A673 (cell line): ENCODE results near the gene BLCAP. TPM values are rescaled to one million over a fixed set of nuclear protein-coding genes. Genes with fewer than 3 reads are reported as not detected.

ENCODE experiments used
- BruUV-seq: library from RNA; stranded (reverse); fragments of 400-500 nt; replicated peaks from 2 replicates; lab custom pipeline; 2021; lab: Mats Ljungman, UMichigan
- CTCF ChIA-PET: fragments of 300-600 bp; sonication (Branson Sonifier 250); formaldehyde crosslinking; loops from one replicate; lab custom pipeline; 2022; ENCODE audit warnings: antibody characterized with exemption; lab: Charles Lee
- POLR2A ChIA-PET: fragments of 300-600 bp; sonication (Branson Sonifier 250); formaldehyde crosslinking; loops from one replicate; lab custom pipeline; 2022; ENCODE audit warnings: antibody characterized with exemption; ENCODE audit not compliant: low non-redundant PET; lab: Charles Lee
- DNase-seq: peaks from one replicate; pipeline ENCODE4 v3.0.0-alpha.2; 2015; ENCODE audit warnings: low spot score
- H3K27ac ChIP-seq: fragments of 200-600 bp; sonication (generic); 2 replicates; pipeline ENCODE4 v1.5.1; 2016; ENCODE audit warnings: mixed run types, low read depth, mild to moderate bottlenecking, mixed read lengths, antibody characterized with exemption, low read length; ENCODE audit not compliant: poor library complexity, severe bottlenecking
- H3K27me3 ChIP-seq: fragments of 200-600 bp; sonication (generic); replicated peaks from 2 replicates; pipeline ENCODE4 v1.6.1; 2017; ENCODE audit warnings: mixed run types, low read depth, mild to moderate bottlenecking, mixed read lengths, antibody characterized with exemption, low read length; ENCODE audit not compliant: insufficient read depth, poor library complexity
- H3K36me3 ChIP-seq: fragments of 200-600 bp; sonication (generic); 2 replicates; pipeline ENCODE4 v1.6.1; 2016; ENCODE audit warnings: mixed run types, mild to moderate bottlenecking, mixed read lengths, antibody characterized with exemption, low read length; ENCODE audit not compliant: insufficient read depth, poor library complexity, severe bottlenecking
- H3K4me1 ChIP-seq: fragments of 200-600 bp; sonication (generic); 2 replicates; pipeline ENCODE4 v1.6.1; 2017; ENCODE audit warnings: mixed run types, mild to moderate bottlenecking, mixed read lengths, antibody characterized with exemption, low read length; ENCODE audit not compliant: insufficient read depth, poor library complexity, severe bottlenecking
- H3K4me3 ChIP-seq: fragments of 200-600 bp; sonication (generic); 2 replicates; pipeline ENCODE4 v1.5.1; 2016; ENCODE audit warnings: low read depth, mixed run types, mild to moderate bottlenecking, mixed read lengths, low read length; ENCODE audit not compliant: poor library complexity, severe bottlenecking
- H3K9me3 ChIP-seq: fragments of 200-600 bp; sonication (generic); 2 replicates; pipeline ENCODE4 v1.6.1; 2016; ENCODE audit warnings: mixed run types, low read depth, mild to moderate bottlenecking, mixed read lengths, antibody characterized with exemption, low read length; ENCODE audit not compliant: poor library complexity, severe bottlenecking
- EZH2 ChIP-seq: fragments of 200-600 bp; sonication (generic); IDR thresholded peaks from 2 replicates; pipeline ENCODE4 v1.6.1; 2017; ENCODE audit warnings: borderline replicate concordance, low read depth, mild to moderate bottlenecking, mixed read lengths, antibody characterized with exemption, low read length; ENCODE audit not compliant: poor library complexity, severe bottlenecking
- intact Hi-C: fragments of 100-400 bp; cut with micrococcal nuclease; formaldehyde crosslinking; loops from one replicate; pipeline ENCODE4 v1.10.0; 2022; ENCODE audit not compliant: unreplicated experiment
- total RNA-seq: library from RNA; stranded (reverse); gene quantifications from 2 replicates; pipeline ENCODE4 v1.2.3, GENCODE V29; 2021
- TF ChIP-seq, protein P1 (sequence below): fragments of 300-800, 200-600 bp; sonication (generic); conservative IDR thresholded peaks from 2 replicates; pipeline ENCODE4 v1.5.1; 2017; ENCODE audit warnings: low read depth, mild to moderate bottlenecking, antibody characterized with exemption, low read length, moderate library complexity, mixed read lengths

BLCAP gene
- total RNA-seq, 1 experiment from 2014 or later, result 39.9 TPM

DNA sequence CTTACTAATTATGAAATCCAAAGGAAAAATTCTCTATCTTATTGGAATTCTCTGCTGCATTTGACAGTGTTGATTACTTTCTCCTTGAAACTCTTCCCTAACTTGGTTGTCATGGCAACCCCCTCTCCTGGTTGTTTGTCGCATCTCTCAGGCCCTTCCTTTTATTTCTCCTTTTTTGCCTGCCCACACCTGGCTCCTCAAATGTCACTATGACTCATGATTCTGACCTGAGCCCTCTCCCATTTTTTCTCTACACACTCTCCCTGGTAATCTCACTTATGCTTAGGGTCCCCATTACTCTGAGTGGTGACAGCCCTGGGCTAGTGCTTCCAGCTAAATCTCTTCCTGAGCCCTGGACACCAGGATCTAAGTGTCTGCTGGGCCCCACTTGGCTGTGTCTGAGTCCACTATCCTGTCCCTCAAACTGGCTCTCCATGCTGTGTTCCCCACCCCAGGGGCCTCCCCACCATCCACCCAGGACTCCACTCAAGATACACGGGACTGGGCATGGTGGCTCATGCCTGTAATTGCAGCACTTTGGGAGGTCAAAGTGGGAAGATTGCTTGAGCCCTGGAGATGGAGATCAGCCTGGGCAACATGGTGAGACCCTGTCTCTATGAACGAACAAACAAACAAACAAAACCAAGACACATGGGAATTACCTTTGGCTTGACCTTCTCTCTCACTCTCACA lies 23.1 kb downstream of the BLCAP start:
- no peak for TF ChIP-seq EZH2
- TF ChIP-seq, protein P1, sequence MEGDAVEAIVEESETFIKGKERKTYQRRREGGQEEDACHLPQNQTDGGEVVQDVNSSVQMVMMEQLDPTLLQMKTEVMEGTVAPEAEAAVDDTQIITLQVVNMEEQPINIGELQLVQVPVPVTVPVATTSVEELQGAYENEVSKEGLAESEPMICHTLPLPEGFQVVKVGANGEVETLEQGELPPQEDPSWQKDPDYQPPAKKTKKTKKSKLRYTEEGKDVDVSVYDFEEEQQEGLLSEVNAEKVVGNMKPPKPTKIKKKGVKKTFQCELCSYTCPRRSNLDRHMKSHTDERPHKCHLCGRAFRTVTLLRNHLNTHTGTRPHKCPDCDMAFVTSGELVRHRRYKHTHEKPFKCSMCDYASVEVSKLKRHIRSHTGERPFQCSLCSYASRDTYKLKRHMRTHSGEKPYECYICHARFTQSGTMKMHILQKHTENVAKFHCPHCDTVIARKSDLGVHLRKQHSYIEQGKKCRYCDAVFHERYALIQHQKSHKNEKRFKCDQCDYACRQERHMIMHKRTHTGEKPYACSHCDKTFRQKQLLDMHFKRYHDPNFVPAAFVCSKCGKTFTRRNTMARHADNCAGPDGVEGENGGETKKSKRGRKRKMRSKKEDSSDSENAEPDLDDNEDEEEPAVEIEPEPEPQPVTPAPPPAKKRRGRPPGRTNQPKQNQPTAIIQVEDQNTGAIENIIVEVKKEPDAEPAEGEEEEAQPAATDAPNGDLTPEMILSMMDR, result no peak
- H3K4me1 ChIP-seq, result no peaks in the 10 kb centered on the region
- no peak overlapping the region for H3K27ac ChIP-seq
- H3K9me3 ChIP-seq, result no peaks in the 10 kb centered on the region
- POLR2A ChIA-PET, result no interaction called here
- no peaks in the 10 kb centered on the region for H3K27me3 ChIP-seq
- intact Hi-C loops, result no loop called here
- CTCF ChIA-PET, result no interaction called here
- BruUV-seq, result no TSS peak
- H3K4me3 ChIP-seq, result no peak overlapping the region
- H3K36me3 ChIP-seq, result no peaks in the 10 kb centered on the region
- no peak for DNase-seq

DNA sequence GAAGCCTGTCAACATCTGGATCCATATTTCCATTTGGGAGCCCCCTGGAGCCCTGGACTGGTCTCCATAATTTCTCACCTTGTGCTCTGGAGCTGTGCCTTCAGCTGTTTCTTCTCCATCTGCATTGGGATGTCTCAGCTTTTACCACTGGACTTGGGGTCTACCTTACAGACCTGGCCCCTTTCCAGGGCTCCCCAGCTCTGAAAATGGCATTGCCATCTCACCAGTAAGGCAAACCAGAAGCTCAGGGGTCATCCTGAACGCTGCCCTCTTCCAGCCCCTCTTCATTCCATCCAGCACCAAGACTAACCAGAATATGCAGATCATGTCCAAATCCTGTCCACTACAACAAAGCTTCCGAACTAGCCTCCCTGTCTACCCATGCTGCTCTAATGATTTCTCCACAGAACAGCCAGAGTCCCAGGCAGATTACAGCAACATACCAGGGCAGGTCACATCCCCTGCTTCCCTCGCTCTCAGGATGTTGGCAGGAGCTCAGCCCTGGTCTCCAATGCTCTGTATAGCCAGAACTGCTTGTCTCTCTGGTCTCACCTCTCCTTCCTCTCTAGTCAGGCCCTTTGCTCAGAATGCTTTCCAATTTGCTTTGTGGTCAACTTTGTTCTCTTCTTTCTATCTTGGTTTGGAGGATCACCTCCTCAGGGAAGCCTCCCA lies 24.3 kb downstream of the BLCAP start:
- no peaks in the 10 kb centered on the region for H3K9me3 ChIP-seq
- no TSS peak for BruUV-seq
- POLR2A ChIA-PET, result no interaction called here

DNA sequence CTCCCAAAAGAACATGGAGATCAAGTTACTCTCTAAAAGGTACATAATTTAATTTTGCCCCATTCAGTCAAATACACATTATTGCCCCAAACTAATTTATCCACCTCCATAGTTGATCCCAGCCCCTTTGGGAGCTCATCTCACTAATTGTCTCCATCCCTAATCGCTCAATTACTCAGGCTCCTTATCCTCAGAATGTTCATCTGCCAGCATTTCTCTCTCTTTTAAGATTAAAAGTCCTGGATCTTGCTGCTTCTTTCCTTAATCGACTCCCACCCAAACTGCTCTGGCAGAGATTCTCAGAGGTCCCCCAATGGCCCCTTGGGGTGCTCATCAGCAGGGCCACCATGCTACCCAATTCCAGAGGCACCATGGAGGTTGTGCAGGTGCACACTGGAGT lies 25.0 kb downstream of the BLCAP start:
- intact Hi-C loops, result no loop called here
- Histone ChIP-seq H3K27me3 (no peaks in the 10 kb centered on the region), H3K36me3 (no peaks in the 10 kb centered on the region), H3K4me1 (no peaks in the 10 kb centered on the region), H3K27ac (no peak overlapping the region), H3K9me3 (no peaks in the 10 kb centered on the region), H3K4me3 (no peak overlapping the region)
- no TSS peak for BruUV-seq
- no peak for TF ChIP-seq EZH2
- TF ChIP-seq, protein P1, result no peak
- DNase-seq, result no peak
- POLR2A ChIA-PET, result no interaction called here
- CTCF ChIA-PET, result no interaction called here

More for the DNA sequence above, 24.3 kb downstream of the BLCAP start:
- DNase-seq, result no peak
- no peaks in the 10 kb centered on the region for H3K36me3 ChIP-seq
- TF ChIP-seq, protein P1, result no peak
- no peak for TF ChIP-seq EZH2
- no peaks in the 10 kb centered on the region for H3K27me3 ChIP-seq
- CTCF ChIA-PET, result no interaction called here
- intact Hi-C loops, result no loop called here
- no peak overlapping the region for H3K4me3 ChIP-seq
- H3K27ac ChIP-seq, result no peak overlapping the region
- H3K4me1 ChIP-seq, result no peaks in the 10 kb centered on the region
